NCI-H1105 (cell line): Measurements from ENCODE around the gene MEMO1.
"Not testable (repeated sequence)": the region's sequence is repeated elsewhere in the genome, so short reads cannot be mapped to it uniquely, and the experiment has no call there.

Experiments used
- DNase-seq: peaks from one replicate; lab custom pipeline; 2025; lab: John Stamatoyannopoulos, UW

MEMO1 gene

GRCh38 chr2:31957354-31958139, 53.3 kb downstream of the MEMO1 start:
- no peak for DNase-seq

GRCh38 chr2:31956934-31957333, 53.9 kb downstream of the MEMO1 start:
- DNase-seq, result not testable (repeated sequence)

- no peak for DNase-seq
These were observed 54.5 kb downstream of the MEMO1 start for GRCh38 chr2:31956312-31956711.

GRCh38 chr2:31953095-31953494, 57.7 kb downstream of the MEMO1 start:
- DNase-seq, result not testable (repeated sequence)

- DNase-seq, result no peak
These were observed 59.8 kb downstream of the MEMO1 start for GRCh38 chr2:31950946-31951562.

GRCh38 chr2:31947871-31948270, 62.9 kb downstream of the MEMO1 start:
- DNase-seq, result no peak

GRCh38 chr2:31946838-31947237, 64.0 kb downstream of the MEMO1 start:
- no peak for DNase-seq

GRCh38 chr2:31945572-31945935, 65.3 kb downstream of the MEMO1 start:
- DNase-seq, result no peak

- no peak for DNase-seq
These were observed 65.8 kb downstream of the MEMO1 start for GRCh38 chr2:31944828-31945571.

- DNase-seq, result no peak
These were observed 67.1 kb downstream of the MEMO1 start for GRCh38 chr2:31943636-31944225.

GRCh38 chr2:31940920-31941319, 69.9 kb downstream of the MEMO1 start:
- DNase-seq, result no peak

- no peak for DNase-seq
These were observed 73.1 kb downstream of the MEMO1 start for GRCh38 chr2:31937741-31938140.

GRCh38 chr2:31935370-31935769, 75.4 kb downstream of the MEMO1 start:
- DNase-seq, result no peak

- DNase-seq, result no peak
These were observed 77.7 kb downstream of the MEMO1 start for GRCh38 chr2:31933066-31933465.

GRCh38 chr2:31932589-31932988, 78.2 kb downstream of the MEMO1 start:
- no peak for DNase-seq

- no peak for DNase-seq
These were observed 78.9 kb downstream of the MEMO1 start for GRCh38 chr2:31931916-31932315.

- DNase-seq, result no peak
These were observed 85.3 kb downstream of the MEMO1 start for GRCh38 chr2:31925517-31925916.

- no peak for DNase-seq
These were observed 87.1 kb downstream of the MEMO1 start for GRCh38 chr2:31923662-31924061.

- DNase-seq, result no peak
These were observed 88.0 kb downstream of the MEMO1 start for GRCh38 chr2:31922542-31923408.

- no peak for DNase-seq
These were observed 89.8 kb downstream of the MEMO1 start for GRCh38 chr2:31920962-31921361.

GRCh38 chr2:31919499-31919898, 91.3 kb downstream of the MEMO1 start:
- no peak for DNase-seq

GRCh38 chr2:31909661-31910060, 101.1 kb downstream of the MEMO1 start:
- no peak for DNase-seq
